Adipose tissue (tissue), 3 donors: Measurements from ENCODE around the gene NLRC5. TPM values are rescaled to one million over a fixed set of nuclear protein-coding genes. Genes with fewer than 3 reads are reported as not detected.

Experiments
- H3K27ac ChIP-seq: one replicate; pipeline ENCODE4 v1.5.1; 2013; ENCODE audit warnings: low read depth, low read length
- WGBS, 3 donors: extraction: QIAGEN DNeasy Blood & Tissue Kit; methylation state at CpG; one replicate each; pipeline ENCODE4 v1.1.7; 2013; 5-methylcytosine and 5-hydroxymethylcytosine counted together
- polyA plus RNA-seq, 3 donors: library from polyadenylated mRNA; stranded (reverse); fragments of 200-250 nt; gene quantifications; one replicate each; pipeline ENCODE4 v1.2.3, GENCODE V29; 2013
- donor health status: healthy with polysubstance abuse.
- donor health status: Bipolar disorder and iron deficiency.
- donor health status: healthy.

NLRC5 gene
- polyA plus RNA-seq, 3 donors: 7.3 to 44.2 (median 29.7) TPM

DNA sequence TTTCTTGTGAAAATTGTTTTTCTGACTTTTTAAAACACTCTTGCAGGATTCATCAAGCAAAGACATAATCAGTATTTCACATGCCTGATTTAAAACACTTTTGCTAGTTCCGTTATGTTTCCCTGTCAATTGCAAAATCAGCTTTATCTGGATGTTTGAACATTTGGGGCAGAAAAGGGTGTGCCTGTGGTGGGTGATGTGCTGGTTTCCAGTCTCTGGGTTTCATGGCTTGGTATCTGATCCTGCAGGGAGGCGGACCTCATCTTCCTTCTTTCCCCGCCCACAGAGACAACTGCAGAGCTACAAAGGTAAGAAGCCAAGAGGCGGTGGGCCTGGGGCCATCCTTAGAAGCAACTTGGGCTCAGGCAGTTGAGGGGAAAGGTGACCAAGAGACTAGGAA, 41.8 kb downstream of the NLRC5 start:
- WGBS, 3 donors: 88 to 93% (median 90%) methylated on average over 4 of the region's 4 CpGs
- H3K27ac ChIP-seq: no peak overlapping the region

DNA sequence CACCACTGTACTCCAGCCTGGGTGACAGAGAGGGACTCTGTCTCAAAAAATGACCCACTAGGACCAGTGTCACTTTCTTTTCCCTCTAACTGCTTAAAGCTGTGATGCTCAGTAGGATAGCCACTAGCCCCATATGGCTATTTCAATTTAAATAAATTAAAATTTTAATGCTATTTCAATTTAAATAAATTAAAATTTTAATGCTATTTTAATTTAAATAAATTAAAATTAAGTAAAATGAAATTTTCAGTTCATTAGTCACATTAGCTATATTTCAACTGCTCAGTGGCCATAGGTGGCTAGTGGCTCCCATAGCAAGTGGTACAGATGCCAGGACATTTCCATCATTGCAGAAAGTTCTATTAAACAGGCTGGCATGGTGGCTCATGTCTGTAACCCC, 43.0 kb downstream of the NLRC5 start:
- H3K27ac ChIP-seq: no peak overlapping the region

DNA sequence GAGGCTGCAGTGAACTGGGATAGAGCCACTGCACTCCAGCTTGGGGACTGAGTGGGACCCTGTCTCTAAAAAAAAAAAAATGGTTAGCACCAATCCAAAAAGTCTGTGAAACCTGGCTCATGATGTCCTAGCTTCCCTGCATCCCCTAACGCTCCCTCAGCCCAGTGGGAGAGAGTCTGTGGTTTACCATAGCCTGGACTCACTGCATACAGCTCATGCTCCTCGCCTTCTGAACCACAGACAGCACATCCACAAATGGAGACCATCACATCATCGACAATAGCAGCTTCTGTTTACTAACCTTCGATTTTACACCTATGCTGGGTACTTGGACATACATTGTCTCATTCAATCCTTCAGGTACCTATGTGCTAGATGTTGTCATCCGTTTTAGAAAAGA, 43.6 kb downstream of the NLRC5 start:
- WGBS, 3 donors: 89 to 97% (median 95%) methylated on average over 5 of the region's 5 CpGs
- H3K27ac ChIP-seq: no peak overlapping the region

DNA sequence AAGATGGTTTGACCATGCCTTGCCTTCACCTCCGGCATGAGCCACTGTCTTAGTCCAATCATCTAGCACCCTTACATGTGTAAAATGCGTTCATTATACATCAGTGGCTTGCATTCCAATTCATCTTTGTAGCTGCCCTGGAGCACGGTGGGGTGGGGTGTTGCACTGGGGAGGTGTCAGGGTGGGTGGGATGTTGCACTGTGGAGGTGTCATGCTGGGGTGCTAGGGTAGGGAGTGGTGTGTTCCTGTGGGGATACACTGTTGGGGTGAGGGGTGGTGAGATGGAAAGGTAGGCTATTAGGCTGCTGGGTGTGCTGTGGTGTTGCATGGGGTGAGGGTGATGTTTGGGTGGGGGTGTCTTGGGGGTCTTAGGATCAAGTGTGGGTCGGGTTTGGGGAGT, 47.0 kb downstream of the NLRC5 start:
- WGBS, 3 donors: 83 to 93% (median 89%) methylated on average over 4 of the region's 4 CpGs
- H3K27ac ChIP-seq: no peak overlapping the region

DNA sequence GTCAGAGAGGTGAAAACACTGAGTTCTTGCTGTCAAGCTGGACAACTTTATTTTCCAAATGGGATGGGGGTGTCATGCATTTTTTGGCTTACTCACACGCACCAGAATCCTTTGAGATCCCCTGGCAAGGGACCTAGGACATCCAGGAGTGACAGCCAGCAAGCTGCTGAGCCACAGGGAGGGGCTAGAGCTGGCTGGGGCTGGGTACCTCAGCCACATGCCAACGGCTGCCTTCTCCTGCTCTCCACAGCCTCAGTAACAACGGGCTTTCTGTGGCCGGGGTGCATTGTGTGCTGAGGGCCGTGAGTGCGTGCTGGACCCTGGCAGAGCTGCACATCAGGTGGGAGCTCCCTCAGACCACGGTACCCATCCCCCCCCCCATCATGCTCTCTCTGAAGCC, 47.6 kb downstream of the NLRC5 start:
- WGBS, 3 donors: 66 to 73% (median 73%) methylated on average over 7 of the region's 7 CpGs
- no peak overlapping the region for H3K27ac ChIP-seq

DNA sequence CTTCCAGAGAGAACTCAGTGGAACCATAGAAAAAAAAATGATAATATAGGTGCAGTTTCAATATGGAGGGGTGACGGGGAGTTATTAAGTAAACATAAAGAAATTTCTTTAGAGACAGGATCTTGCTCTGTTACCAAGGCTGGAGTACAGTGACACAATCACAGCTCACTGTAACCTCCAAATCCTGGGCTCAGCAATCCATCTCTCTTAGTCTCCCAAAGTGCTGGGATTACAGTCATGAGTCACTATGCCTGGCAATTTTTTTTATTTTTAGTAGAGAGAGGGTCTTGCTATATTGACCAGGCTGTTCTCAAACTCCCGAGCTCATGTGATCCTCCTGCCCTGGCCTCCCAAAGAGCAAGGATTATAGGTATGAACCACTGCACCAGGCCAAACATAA, 48.8 kb downstream of the NLRC5 start:
- WGBS, 3 donors: 77 to 98% (median 78%) methylated on average over 2 of the region's 2 CpGs
- H3K27ac ChIP-seq: no peak overlapping the region

DNA sequence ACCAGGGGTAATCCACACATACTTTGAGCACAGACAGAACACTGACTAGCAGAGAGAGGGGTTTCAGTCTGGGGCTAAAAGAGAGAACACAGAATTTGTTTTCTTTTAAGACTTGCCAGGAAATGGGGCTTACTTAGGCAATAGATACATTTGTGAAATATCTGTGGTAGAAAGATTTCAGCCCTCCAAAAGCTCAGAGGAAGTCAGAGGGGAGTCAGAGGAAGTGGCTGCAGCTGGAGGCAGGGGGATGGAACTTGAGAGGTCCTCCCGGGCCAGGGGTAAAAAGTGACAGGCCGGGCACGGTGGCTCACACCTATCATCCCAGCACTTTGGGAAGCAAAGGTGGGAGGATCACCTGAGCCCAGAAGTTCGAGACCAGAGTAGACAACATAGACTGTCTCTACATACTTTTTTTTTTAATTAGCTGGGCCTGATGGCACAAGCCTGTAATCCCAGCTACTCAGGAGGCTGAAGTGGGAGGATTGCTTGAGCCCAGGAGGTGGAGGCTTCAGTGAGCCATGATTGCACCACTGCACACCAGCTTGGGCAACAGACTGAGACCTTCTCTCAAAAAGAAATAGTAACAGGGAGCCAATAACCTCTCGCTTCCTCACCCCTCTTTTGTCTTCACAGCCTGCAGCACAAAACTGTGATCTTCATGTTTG, 49.9 kb downstream of the NLRC5 start:
- WGBS, 3 donors: 30 to 63% (median 42%) methylated on average over 5 of the region's 5 CpGs
- no peak overlapping the region for H3K27ac ChIP-seq

DNA sequence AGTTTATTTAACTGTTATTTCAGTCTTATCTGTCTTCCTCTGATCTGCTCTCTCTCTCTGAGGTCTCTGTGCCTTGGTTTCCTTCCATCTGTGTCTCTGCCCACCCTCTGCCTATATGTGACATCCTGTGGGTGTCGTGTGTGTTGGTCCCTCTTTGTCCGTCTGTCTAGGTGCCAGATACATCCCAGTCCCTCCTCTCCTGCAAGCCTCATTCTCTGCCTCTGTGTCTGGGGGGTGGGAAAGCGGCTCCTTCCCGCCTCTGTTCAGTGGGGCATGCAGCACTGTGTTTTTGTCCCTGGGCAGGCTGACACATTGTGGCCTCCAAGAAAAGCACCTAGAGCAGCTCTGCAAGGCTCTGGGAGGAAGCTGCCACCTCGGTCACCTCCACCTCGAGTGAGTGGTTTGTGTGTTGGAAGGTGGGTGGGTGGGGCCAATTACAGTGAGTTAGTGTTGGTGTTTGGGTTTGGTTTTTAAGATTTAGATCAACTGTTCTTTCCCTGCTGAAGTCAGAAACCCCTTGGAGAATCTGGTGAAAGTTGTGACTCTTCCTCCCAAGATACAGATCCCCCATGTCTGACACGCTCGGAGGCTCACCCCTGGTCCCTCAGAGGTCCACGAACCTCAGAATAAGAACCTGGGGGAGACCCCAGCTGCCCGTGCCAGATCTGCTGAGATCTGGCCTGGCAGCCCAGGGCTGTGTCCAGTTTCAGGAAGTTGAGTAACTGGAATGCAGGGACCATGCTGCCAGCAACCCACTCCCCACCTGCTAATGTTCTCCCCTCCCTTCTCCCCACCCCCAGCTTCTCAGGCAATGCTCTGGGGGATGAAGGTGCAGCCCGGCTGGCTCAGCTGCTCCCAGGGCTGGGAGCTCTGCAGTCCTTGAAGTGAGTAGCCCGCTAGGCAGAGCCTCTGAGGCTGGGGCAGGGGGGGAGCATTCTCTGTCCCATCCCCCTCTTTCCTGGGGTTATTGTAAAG, 52.1 kb downstream of the NLRC5 start:
- H3K27ac ChIP-seq: no peak overlapping the region

DNA sequence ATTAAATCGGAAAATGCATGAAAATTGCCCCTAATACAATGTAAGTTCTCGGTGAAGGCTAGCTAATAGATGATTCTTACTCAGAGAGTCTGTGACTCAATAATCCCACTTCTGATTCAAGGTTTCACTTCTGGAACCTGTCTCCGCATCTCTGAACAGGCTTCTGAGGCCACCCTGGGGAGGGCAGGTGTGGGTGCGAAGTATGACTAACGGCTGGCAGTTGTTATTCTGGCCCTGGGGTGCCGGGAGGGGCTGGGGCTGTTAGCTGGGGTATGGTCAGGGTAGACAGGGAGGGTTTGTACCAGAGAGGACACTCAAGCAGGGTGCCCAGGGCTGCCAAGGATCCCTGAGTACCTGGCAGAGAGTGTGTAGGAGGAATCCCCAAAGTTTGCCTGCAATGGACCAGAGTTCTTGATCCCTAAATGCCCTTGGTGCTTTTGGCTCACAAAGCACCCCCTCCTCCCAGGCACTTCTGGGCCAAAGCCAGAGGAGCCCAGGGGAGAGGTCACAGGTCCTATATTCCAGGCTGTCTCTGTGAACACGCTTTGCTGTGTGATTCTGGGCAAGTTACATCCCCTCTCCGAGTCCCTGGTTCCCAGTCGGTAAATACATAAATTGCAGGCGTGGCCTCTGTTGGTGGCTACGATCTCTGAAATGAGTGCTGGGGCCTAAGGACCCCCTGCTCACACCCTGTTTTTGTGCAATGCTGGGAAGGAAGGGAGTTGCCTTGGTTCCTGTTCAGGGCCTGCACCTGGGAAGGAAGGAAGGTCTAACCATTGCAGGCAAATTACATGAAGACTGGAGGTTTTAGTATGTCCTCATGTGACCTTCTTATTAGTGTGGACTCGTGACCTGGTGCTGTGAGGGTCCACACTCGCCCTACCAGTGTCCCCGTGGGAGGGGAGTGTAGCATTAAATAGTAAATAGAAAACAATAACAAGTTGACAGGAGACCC, 53.1 kb downstream of the NLRC5 start:
- no peak overlapping the region for H3K27ac ChIP-seq
- WGBS, 3 donors: 58 to 73% (median 60%) methylated on average over 14 of the region's 14 CpGs

More for the DNA sequence above, 52.1 kb downstream of the NLRC5 start:
- WGBS, 3 donors: 69 to 82% (median 74%) methylated on average over 11 to 12 of the region's 12 CpGs

DNA sequence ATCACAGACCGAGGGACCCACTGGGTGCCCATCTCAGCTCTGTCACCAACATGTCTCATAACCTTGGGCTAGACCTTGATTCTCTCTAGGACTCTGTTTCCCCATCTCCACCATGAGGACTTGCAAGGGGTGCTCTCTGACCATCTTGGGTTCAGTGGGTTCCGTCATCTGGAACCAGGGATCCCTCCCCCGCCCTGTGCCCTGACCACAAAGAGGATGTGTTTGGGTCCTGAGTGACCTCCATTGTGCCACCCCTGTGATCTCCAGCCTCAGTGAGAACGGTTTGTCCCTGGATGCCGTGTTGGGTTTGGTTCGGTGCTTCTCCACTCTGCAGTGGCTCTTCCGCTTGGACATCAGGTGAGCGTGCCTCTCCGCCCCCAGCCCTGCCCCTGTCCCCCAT, 53.9 kb downstream of the NLRC5 start:
- no peak overlapping the region for H3K27ac ChIP-seq
- 68 to 92% (median 74%) methylated on average over 9 of the region's 9 CpGs for WGBS, 3 donors

DNA sequence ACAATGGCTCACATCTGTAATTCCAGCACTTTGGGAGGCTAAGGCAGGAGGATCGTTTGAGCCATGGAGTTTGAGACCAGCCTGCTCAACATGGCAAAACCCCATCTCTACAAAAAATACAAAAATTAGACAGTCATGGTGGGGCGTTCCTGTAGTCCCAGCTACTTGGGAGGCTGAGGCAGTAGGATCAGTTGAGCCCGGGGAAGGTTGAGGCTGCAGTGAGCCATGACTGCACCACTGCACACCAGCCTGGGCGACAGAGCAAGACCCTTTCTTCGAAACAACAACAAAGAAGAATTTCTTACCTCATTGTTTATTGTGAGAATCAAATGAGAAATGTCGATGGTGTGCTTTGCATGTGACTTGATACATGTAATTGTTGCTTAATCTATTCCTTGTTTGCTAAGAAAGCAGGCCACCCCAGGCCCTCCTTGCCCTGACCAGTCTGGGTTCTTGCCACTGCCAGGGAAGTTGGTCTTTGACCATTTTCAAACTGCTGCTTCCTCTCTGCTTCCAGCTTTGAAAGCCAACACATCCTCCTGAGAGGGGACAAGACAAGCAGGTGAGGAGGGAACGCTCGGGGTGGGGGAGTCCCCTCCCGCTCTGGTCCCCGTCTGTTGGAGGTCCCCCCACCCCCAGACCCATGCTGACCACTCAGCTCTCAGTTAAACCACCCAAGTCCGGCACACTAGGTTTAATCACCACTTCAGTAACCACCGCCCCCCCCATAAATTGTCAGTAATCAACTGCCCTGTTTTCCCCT, 55.8 kb downstream of the NLRC5 start:
- no peak overlapping the region for H3K27ac ChIP-seq
- 71 to 79% (median 76%) methylated on average over 12 of the region's 12 CpGs for WGBS, 3 donors

DNA sequence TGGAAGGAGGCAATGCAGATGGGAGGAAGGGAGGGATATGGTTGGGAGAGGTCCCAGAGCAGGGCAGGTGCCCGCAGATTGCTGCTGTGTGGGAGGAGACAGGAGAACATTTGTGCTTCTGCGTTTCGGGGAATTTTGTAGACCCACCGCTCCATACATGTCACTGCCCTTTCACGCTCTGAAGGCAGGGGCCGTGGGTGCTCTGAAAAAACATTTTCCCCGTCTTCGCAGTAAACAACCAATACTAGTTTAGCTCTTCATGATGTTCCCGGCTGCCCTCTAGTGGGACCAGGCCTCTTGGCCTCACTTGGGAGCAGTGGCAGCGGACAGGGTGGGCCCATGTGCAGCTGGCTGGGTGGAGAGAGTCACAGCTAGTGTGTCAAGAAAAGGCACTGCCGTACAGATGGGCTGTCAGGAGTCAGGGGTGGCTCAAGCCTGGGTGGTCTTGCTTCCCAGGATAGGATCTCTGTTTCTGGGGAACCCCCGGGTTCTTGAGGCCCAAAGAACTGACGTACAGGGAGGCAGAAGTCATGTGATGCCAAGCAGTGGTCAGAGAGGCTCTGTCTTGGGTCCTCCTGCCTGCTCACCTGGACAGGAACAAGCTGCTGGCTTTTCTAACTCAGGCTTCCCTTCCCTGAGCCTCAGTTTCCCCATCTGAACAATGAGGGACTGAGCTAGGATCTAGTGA, 56.5 kb downstream of the NLRC5 start:
- no peak overlapping the region for H3K27ac ChIP-seq
- WGBS, 3 donors: 33 to 56% (median 46%) methylated on average over 13 of the region's 13 CpGs

DNA sequence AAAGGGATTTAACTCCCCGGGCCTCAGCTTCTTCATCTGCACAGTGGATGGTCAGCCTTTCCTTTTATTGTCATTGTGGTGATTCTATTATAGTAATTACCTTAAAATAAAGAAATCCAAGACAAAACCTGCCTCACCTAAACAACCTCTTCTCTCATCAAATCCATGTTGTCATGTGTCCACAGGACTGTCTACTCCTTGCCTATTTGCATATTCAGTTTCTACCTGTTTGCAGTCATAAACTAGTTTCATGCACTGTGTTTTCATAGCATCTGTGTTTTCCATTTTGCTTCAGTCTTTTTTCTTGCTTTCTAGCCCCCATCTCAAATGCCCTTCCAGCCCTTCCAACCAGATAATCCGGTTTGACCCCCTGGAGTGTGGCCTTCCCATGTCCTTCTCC, 58.7 kb downstream of the NLRC5 start:
- 69 to 89% (median 84%) methylated on average over 2 of the region's 2 CpGs for WGBS, 3 donors
- H3K27ac ChIP-seq: no peak overlapping the region

DNA sequence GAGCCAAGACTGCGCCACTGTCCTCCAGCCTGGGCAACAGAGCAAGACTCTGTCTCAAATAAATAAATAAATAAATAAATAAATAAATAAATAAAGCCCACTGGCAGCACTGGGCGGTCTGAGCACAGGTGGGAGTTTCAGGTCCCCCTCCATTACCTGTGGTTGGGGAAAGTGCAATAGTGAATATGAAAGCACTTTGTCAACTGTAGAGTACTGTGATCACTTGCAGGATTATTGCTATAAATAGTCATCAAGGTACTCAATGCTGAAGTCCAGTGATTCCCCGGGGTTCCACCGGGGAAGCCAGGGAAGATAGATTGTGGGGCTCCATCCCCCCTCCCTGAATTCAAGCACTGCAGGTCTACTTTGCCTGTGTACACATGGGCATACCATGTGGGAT, 60.3 kb downstream of the NLRC5 start:
- 87 to 93% (median 92%) methylated on average over 4 of the region's 4 CpGs for WGBS, 3 donors
- H3K27ac ChIP-seq: no peak overlapping the region

DNA sequence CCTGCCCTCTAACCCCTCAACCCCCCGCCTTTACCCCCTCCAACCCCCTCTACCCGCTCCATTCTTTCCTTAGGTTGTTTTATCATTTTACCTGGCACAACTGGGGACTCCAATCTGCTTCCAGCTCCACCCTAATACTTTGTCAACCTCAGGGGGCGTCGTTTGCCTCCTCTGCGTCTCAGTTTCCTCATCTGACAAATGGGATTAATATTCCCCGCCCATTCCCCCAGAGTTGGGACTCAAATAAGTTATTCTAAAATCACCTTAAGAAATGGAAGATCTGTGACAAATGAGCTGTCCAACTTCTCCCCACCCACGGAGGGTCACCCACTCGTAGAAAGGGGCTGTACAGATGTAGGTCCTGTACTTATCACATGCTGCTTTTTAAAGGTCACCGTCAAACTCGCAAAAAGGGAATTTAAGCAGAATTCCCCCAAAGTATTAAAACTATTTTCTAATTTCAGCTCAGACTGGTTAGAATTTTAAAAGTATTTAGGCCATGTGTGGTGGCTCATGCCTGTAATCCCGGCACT, 62.4 kb downstream of the NLRC5 start:
- no peak overlapping the region for H3K27ac ChIP-seq
- WGBS, 3 donors: 89 to 94% (median 91%) methylated on average over 11 of the region's 11 CpGs

DNA sequence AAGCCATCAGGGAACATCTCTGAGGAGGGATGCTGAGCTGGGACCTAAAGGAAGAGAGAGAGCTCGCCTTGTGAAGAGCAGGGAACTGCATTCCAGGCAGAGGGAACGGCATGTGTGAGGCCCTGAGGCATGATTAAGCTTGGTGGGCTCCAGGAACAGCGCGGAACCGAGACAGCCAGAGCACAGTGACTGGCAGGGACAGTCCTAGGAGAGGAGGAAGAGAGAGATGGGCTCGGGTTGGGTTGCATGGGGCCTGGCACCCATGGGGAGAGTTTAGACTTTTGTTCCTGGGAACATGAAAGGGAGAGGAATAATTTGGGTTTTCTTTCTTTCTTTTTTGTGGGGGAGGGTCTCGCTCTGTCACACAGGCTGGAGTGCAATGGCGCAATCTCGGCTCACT, 63.8 kb downstream of the NLRC5 start:
- no peak overlapping the region for H3K27ac ChIP-seq
- 87 to 96% (median 95%) methylated on average over 9 of the region's 9 CpGs for WGBS, 3 donors

DNA sequence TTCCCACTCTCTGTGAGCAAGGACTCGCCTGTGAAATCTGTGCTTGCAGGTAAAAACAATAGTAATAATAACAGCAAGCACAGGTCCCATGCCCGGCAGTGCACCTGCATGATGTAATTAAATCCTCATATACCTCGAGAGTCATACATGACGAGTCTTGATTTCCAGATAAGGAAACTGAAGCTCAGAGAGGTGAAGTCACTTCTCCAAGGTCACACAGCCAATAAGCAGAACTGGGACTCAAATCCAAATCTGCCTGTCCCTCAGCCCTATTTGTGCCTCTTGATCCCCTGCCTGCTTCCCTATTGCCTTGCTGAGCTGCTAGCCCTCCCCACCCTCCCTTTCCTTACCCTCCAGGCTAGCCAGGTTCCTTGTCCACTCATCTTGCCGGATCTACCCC, 65.0 kb downstream of the NLRC5 start:
- H3K27ac ChIP-seq: no peak overlapping the region
- WGBS, 3 donors: 82 to 93% (median 93%) methylated on average over 5 of the region's 5 CpGs
